Epithelial cell of prostate (primary cell): ENCODE measurements around the gene RASA2.

Source experiments
- DNase-seq: peaks from one replicate; pipeline ENCODE4 v3.0.0-alpha.2; 2011; ENCODE audit warnings: low read depth, low spot score
- H3K27ac ChIP-seq: fragments of 450-650 bp; 2 replicates; pipeline ENCODE4 v1.5.1; 2017; ENCODE audit warnings: mild to moderate bottlenecking

Gene RASA2, protein sequence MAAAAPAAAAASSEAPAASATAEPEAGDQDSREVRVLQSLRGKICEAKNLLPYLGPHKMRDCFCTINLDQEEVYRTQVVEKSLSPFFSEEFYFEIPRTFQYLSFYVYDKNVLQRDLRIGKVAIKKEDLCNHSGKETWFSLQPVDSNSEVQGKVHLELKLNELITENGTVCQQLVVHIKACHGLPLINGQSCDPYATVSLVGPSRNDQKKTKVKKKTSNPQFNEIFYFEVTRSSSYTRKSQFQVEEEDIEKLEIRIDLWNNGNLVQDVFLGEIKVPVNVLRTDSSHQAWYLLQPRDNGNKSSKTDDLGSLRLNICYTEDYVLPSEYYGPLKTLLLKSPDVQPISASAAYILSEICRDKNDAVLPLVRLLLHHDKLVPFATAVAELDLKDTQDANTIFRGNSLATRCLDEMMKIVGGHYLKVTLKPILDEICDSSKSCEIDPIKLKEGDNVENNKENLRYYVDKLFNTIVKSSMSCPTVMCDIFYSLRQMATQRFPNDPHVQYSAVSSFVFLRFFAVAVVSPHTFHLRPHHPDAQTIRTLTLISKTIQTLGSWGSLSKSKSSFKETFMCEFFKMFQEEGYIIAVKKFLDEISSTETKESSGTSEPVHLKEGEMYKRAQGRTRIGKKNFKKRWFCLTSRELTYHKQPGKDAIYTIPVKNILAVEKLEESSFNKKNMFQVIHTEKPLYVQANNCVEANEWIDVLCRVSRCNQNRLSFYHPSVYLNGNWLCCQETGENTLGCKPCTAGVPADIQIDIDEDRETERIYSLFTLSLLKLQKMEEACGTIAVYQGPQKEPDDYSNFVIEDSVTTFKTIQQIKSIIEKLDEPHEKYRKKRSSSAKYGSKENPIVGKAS

DNA sequence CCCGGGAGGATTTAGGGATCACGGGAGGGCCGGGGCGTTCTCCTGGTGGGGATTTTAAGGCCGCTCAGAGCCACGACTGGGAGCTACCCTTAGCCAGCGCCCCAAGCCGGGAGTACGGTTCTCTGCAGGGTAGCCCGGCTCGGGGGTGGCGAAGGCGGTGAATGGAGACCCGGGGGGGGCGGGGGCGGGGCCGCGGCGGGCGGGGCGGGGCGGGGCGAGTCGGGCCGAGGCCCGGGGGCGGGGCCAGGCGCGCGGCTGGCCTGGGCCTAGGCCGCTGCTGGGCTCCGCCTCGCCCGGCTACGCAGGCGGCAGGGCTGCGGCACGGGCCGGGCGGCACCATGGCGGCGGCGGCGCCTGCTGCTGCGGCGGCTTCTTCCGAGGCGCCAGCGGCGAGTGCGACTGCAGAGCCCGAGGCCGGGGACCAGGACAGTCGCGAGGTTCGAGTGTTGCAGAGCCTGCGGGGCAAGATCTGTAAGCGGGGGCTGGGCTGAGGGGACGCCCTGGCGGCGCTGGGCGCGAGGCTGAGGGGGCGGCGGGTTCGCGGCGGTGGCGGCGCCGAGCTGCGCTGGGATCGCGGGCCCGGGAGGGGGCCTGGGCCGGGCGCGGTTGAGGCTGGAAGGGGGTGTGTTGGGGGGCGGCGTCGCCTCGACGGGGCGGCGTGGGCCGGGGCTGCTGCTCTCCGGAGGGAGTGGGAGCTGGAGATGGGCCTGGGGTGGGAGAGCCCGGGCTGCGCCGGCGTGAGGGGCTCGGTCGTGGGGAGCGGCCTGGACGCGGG lies at the start of gene RASA2:
Gene RASA2, plus strand, starts transcription at position 282 of the 775 bp plus-strand sequence. Its CDS starts 57 bp downstream, at position 339.
- DNase-seq = no peak
- H3K27ac ChIP-seq = peak within 1 kb of the TSS; percentile 98

DNA sequence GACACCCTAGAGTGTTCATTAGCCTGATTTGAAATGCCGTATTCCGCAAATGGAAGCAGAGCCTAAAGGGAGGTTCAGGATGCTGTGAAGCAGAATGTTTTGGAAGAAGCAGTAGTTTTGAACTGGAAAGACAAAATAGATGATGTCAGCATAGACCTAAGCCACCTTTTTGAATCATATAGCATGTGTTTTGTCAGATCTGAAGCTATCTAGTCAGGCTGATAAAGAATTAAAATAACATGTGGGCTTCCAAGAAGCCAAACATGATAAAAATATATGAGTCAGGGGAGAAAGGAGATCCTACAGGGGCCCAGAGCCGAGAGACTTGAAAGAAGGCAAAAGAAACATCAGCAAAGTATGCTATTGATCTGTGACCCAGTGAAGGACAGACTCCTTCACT lies 47.2 kb upstream of the RASA2 start:
- H3K27ac ChIP-seq = no peak overlapping the region
- DNase-seq = no peak

DNA sequence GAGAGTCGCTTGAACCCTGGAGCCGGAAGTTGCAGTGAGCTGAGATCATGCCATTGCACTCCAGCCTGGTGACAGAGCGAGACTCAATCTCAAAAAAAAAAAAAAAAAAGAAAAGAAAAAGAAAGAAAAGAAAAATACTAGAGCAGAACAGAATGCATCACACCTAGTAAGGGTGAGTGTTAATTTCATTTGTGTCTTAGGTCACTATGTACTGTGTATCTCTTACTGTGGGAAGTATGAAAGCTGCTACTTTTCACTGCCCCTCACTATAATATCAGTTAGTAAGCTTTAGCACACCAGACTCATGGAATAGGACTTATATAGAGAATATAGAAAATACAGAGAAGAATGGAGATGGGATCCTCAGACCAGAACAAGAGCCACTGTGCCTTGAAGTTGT lies 45.9 kb upstream of the RASA2 start:
- DNase-seq = no peak
- peak overlapping the region; percentile 23 for H3K27ac ChIP-seq

DNA sequence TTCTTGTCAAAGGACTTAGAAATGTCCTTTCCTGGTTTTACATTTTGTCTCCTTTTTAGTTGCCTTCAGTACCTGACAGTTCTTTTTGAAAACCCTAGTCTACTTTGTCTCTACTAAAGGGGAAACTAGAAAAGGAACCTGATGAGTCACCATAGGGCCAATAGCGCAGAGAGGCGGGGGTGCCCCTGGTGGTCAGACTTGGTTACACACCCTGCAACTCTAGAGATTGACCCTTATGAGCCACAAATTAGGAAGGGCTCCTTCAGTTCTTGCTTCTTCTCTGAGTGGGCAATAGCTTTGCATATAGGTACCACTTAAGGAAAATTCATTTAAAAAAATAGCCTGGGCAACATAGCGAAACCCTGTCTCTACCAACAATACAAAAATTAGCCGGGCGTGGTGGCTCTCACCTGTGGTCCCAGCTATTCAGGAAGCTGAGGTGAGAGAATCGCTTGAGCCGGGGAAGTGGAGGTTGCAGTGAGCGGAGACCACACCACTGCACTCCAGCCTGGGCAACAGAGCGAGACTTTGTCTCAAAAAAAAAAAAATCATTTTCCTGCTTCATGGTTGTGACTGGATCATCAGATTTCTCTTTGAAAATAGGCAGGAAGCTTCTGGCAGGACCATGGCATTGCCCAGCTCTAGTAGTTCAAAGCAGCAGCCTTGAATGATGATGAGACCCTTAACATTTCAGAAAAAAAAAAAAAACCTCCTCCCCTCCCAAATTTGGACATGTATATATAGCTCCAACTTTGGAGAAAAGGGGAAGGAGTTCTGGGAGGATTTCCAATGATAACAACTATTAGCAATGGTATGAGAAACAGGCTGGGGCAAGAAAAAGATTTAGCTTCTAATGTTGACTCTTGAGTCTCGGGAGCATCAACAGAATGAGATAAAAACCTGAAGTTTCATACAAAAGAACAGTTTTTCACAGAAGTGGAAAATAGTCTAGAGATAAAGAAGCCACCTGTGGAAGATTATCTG lies 45.2 kb upstream of the RASA2 start:
- H3K27ac ChIP-seq = peak overlapping the region; percentile 23
- no peak for DNase-seq

- DNase-seq = no peak
- peak overlapping the region; percentile 7 for H3K27ac ChIP-seq
Measured at GRCh38 chr3:141442446-141442845, 44.4 kb upstream of the RASA2 start.

- H3K27ac ChIP-seq = no peak overlapping the region
- DNase-seq = no peak
Measured at GRCh38 chr3:141442914-141443313, 43.9 kb upstream of the RASA2 start.

DNA sequence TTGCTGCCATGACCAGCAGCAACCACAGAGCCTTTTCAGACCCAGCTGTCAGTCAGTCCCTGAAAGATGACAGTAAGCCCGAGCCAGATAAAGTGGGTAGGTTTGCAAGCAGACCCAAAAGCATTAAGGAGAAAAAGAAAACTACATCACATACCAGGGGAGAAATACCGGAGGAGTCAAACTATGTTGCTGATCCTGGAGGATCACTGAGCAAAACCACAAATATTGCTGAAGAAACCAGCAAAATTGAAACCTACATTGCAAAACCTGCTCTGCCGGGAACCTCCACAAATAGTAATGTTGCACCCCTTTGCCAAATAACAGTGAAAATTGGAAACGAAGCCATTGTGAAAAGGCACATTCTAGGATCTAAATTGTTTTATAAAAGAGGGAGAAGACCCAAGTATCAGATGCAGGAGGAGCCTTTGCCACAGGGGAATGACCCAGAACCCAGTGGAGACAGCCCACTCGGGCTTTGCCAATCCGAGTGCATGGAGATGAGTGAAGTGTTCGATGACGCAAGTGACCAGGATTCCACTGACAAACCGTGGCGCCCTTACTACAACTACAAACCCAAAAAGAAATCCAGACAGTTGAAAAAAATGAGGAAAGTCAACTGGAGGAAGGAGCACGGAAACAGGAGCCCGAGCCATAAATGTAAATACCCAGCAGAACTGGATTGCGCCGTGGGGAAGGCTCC lies 42.1 kb upstream of the RASA2 start:
- H3K27ac ChIP-seq = no peak overlapping the region
- DNase-seq = no peak

GRCh38 chr3:141445990-141446389 lies 40.8 kb upstream of the RASA2 start:
- no peak overlapping the region for H3K27ac ChIP-seq
- no peak for DNase-seq

DNA sequence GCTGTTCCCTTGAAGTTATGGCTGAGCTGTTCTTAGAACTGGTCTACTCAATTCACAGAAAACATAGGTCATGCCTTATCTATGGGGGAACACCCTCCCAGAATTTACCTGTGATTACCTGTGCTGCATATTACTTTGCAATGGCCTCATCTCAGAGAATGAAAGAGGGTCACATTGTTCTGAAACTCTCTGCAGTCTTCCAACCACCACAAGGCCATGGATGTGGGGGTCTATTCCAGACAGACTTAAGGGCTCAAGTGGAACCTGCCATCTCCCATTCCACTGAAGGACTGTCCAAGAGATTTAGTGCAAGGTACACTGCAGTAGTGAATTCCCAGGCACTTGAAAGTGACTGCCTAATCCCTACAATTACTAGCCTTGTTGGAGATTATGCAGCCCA lies 40.1 kb upstream of the RASA2 start:
- DNase-seq = no peak
- no peak overlapping the region for H3K27ac ChIP-seq

DNA sequence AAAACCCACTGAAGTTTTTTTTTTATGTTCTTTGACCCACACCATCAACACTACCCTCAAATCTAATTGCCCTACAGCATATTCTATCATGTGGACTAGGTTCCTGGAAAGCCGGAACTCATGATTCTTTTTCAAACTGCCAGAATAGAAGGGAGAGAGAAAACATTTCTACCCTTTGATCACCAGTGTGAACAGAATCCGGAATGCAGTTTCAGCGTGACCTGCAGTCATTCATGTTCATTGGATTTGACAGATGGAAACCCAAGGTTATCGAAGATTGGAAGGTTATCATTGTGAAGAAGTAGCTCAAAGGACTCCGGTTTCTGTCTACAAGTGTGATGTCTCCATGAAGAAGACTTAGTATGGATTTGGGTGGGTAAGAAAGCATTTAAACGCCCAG lies 39.4 kb upstream of the RASA2 start:
- no peak overlapping the region for H3K27ac ChIP-seq

GRCh38 chr3:141448606-141449220 lies 38.1 kb upstream of the RASA2 start:
- H3K27ac ChIP-seq = no peak overlapping the region
- DNase-seq = no peak

More for the DNA sequence above, 39.4 kb upstream of the RASA2 start:
- DNase-seq = no peak

DNA sequence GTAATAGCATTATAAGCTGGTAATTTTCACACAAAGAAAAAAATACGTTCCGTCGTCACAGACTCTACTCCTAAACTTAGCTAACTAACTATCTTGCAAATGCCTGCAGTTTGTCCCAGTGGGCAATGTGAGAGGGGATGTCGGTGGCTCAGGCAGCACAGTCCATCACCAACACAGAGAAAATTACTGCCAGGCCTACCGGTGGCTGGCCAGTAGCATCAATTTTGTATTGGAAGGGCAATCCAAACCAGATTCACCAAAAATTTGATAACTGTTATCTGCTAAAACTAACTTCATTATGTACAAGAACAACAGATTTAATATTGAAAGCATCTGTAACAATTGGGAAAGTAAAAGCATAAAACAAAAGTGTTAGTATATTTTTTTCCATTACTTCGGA lies 37.4 kb upstream of the RASA2 start:
- no peak for DNase-seq
- no peak overlapping the region for H3K27ac ChIP-seq

GRCh38 chr3:141450727-141451375 lies 36.0 kb upstream of the RASA2 start:
- H3K27ac ChIP-seq = no peak overlapping the region
- no peak for DNase-seq

GRCh38 chr3:141452045-141452444 lies 34.8 kb upstream of the RASA2 start:
- no peak overlapping the region for H3K27ac ChIP-seq

DNA sequence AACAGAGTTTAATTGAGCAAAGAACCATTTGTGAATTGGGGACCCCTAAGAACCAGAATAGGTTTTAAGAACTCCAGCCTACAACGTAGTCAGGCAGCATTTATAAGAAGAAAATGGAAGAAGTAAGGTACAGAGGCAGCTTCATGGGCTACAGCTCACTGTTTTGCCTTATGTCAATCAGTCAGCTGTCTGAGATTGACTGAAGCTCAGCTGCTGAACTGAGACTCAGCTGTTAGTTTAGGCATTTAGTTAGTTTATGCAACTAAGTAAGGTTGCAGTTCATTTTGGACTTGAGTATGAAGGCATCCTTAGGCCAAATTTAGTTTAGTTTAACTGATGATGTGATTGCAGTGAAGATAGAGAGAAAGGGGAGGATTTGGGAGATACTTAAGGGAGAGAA lies 34.1 kb upstream of the RASA2 start:
- H3K27ac ChIP-seq = no peak overlapping the region
- no peak for DNase-seq

More at GRCh38 chr3:141452045-141452444, 34.8 kb upstream of the RASA2 start:
- no peak for DNase-seq

DNA sequence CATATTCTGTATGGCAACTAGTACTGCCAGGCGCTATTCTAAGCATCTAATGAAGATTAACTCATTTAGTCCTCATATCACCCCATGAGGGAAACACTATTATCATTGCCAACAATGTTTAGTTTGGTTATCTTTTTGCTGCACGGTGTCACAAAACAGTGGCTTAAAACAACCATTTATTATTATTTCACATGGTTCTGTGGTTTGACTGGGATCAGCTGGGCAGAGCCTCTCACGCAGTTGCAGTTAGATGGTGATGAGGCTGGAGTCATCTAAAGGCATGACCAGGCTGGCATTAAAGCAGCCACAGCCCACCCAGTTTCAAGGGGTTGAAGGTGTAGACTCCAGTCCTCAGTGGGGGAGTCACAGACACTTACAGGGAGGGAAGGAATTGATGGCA lies 32.8 kb upstream of the RASA2 start:
- H3K27ac ChIP-seq = no peak overlapping the region
- no peak for DNase-seq

DNA sequence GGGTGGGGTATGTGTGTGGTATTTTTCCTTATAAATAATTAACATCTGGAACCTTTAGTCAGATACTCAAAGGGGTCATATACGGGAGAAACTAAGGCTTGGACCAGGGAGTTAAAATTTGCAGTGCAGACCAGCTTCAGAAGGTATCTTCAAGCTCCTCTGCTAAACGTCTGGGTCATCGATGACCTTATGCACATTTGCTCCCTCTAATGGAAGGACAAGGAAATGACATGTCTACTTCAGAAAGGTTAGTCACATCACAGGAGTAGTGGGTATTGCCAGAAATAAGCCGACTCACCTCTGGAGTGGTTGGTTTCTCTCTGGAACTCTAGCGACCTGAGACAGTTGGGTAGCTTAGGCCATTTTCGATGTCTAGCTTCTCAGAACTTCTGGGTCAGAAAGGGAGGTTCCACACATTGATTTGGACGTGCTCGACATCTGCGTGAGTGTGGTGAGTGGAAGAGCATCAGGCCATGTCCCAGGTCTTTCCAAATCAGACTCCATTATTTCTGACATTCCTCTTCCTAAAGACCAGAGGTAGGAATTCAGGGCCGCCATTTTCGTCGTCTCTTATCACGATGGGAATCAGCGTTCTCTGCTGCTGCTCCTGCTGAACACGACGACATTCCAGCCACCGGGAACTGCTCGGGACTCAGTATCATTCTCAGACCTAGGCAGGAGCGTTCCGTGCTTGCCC lies 31.8 kb upstream of the RASA2 start:
- H3K27ac ChIP-seq = no peak overlapping the region
- peak; percentile 55 for DNase-seq
